WTC11 (cell line): ENCODE data around the gene MAP9.

Experiments used
- ATF3 ChIP-seq: sonication (generic); formaldehyde crosslinking; conservative IDR thresholded peaks from 2 replicates; pipeline ENCODE4 v1.8.1; 2022; ENCODE audit warnings: mild to moderate bottlenecking, missing genetic modification reagents
- CREB1 ChIP-seq: sonication (generic); formaldehyde crosslinking; IDR thresholded peaks from 2 replicates; pipeline ENCODE4 v1.8.0; 2023; ENCODE audit warnings: mild to moderate bottlenecking, missing genetic modification reagents
- CTCF ChIP-seq: fragments of 200-600 bp; IDR thresholded peaks from 2 replicates; pipeline ENCODE4 v1.8.0; 2022; ENCODE audit warnings: antibody characterized with exemption
- ERG ChIP-seq: fragments of 250-450 bp; sonication (Bioruptor Pico); IDR thresholded peaks from 2 replicates; pipeline ENCODE4 v1.8.0; 2021; ENCODE audit warnings: mild to moderate bottlenecking
- ESRRA ChIP-seq: sonication (generic); formaldehyde crosslinking; IDR thresholded peaks from 2 replicates; pipeline ENCODE4 v1.8.1; 2022; ENCODE audit warnings: mild to moderate bottlenecking, missing genetic modification reagents, borderline replicate concordance
- NFYB ChIP-seq: sonication (generic); formaldehyde crosslinking; conservative IDR thresholded peaks from 2 replicates; pipeline ENCODE4 v1.8.0; 2022; ENCODE audit warnings: low read depth, missing genetic modification reagents
- RELA ChIP-seq: sonication (generic); formaldehyde crosslinking; IDR thresholded peaks from 2 replicates; pipeline ENCODE4 v1.8.1; 2022; ENCODE audit warnings: missing genetic modification reagents, mild to moderate bottlenecking, borderline replicate concordance

- TF ChIP-seq CTCF: no peak
- no peak for TF ChIP-seq ATF3 (CRISPR knock-in tag)
- TF ChIP-seq CREB1 (CRISPR knock-in tag): no peak
- TF ChIP-seq RELA (CRISPR knock-in tag): no peak
- no peak for TF ChIP-seq NFYB (CRISPR knock-in tag)
- no peak for TF ChIP-seq ESRRA (CRISPR knock-in tag)
- TF ChIP-seq ERG: no peak
These were observed 30.7 kb upstream of the MAP9 start for GRCh38 chr4:155407480-155407879.
